NCI-H526 treated with DMSO at 0.1 percent for 48 hours (cell line): ENCODE measurements around the gene ULK4.
"Not testable (repeated sequence)": the region's sequence is repeated elsewhere in the genome, so short reads cannot be mapped to it uniquely, and the experiment has no call there.

Experiments
- DNase-seq: peaks from one replicate; lab custom pipeline; 2025; lab: John Stamatoyannopoulos, UW

The ULK4 gene

GRCh38 chr3:41768363-41768762, 193.5 kb downstream of the ULK4 start:
- no peak for DNase-seq

DNA sequence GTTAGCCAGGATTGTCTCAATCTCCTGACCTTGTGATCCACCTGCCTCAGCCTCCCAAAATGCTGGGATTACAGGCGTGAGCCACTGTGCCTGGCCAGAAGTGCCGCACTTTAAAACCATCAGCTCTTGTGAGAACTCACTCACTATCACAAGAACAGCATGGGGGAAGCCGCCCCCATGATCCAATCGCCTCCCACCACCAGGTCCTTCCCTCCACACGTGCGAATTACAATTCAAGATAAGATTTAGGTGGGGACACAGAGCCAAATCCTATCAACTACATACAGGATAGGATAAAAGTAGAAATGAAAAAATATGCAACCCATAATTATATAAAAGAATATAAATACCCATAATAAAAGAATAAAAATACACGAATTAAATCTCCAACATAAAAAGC, 199.0 kb downstream of the ULK4 start:
- DNase-seq: not testable (repeated sequence)

GRCh38 chr3:41753651-41754050, 208.3 kb downstream of the ULK4 start:
- no peak for DNase-seq

DNA sequence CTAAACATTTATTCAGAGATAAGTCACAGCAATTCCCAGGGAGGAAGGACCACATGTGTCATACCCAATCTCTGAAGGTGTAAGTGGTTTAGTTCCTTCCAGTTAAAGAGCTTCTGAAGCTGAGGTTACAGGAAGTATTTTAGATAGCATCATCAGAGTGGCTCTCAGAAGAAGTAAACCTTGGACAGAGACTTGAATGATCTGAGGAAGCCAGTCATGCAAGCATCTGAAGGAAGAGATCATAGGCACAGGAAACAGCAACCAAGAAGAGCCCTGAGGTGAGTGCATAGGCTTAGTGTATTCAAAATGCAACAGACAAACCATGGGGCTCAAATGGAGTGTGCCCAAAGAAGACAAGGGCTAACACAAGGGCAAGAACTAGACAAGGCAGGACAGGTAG, 210.3 kb downstream of the ULK4 start:
- no peak for DNase-seq

DNA sequence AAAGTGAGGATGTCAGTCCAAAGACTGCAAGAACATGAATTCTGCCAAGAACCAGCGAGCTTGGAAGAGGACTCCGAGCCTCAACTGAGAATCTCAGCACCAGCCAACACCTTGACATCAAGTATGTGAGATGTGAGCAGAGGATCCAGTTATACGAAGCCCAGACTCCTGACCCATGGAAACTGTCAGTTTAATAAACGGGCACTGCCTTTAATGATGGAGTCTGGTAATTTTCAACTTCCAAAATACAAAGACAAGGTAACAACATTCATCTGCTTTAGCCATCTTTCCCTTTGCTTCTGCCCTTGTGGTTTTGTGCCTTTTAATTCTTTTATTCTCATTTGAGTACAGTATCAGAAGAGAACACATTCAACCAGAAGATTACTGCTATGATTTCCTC, 211.9 kb downstream of the ULK4 start:
- DNase-seq: no peak

- DNase-seq: no peak
Measured at GRCh38 chr3:41746215-41746614, 215.7 kb downstream of the ULK4 start.

DNA sequence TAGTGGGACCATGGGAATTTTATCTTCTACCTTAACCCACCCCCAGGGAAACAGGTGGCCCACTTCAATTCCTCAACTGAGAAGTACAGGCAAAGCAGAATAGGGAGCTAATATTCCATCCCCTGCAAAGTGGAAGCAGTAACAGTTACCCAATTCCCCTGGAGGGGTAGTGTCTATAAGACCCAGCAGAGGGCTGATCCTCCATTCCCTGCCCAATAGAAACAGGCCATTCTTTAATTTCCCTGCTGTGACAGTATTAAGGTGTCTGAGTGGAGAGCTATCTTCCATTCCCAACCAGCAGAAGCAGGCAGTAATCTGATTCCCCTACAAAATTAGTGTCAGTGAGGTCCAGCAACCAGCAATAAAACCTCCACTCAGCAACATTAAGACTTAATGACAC, 219.8 kb downstream of the ULK4 start:
- no peak for DNase-seq

DNA sequence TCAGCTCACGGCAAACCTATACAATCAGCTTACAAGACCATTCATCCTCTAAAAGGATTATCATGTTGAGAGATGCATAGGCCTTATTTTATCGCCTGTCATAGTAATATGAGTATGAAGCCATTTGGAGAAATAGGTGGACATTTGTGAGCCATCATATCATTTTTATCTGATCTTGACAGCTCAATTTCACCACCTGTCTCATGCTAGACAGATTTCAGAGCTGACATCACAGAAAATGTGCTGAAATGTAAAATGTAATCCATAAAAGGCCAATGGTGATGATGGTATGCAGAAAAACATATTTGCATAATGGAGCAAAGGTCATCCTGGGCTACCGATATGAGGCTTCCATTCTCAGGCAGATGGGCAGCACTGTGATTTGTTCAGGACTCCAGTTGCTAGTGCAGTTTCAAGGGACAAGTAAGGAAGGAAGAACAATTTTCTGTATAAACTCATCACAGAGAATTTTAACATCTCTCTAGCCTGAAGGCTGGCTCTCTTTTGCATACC, 221.5 kb downstream of the ULK4 start:
- DNase-seq: no peak

- no peak for DNase-seq
Measured at GRCh38 chr3:41726891-41727290, 235.0 kb downstream of the ULK4 start.

GRCh38 chr3:41717641-41718040, 244.3 kb downstream of the ULK4 start:
- DNase-seq: no peak

DNA sequence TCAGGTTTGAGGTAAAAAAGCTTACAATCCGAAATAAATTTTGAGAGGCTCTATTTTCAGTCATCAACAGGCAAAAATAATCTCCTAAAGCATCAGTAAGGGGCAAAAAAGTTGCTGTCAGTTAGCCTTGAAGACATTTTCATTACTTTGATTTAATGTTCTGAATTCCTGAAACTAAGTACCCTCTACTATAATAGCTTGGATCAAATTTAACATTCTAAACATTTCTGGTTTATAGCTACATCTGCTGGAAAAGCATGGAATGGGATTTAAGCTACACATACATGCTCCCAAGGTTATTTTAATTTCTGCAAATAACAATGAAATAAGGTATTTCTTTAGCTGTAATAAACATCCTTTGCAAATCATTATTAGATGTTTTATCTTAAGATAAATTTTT, 245.4 kb downstream of the ULK4 start:
- no peak for DNase-seq

- DNase-seq: no peak
Measured at GRCh38 chr3:41715376-41715775, 246.5 kb downstream of the ULK4 start.

GRCh38 chr3:41711651-41712050, 250.3 kb downstream of the ULK4 start:
- no peak for DNase-seq

GRCh38 chr3:41710646-41711388, 251.1 kb downstream of the ULK4 start:
- no peak for DNase-seq

- DNase-seq: not testable (repeated sequence)
Measured at GRCh38 chr3:41709213-41709612, 252.7 kb downstream of the ULK4 start.

GRCh38 chr3:41708176-41708575, 253.7 kb downstream of the ULK4 start:
- DNase-seq: no peak

- no peak for DNase-seq
Measured at GRCh38 chr3:41705893-41706292, 256.0 kb downstream of the ULK4 start.

DNA sequence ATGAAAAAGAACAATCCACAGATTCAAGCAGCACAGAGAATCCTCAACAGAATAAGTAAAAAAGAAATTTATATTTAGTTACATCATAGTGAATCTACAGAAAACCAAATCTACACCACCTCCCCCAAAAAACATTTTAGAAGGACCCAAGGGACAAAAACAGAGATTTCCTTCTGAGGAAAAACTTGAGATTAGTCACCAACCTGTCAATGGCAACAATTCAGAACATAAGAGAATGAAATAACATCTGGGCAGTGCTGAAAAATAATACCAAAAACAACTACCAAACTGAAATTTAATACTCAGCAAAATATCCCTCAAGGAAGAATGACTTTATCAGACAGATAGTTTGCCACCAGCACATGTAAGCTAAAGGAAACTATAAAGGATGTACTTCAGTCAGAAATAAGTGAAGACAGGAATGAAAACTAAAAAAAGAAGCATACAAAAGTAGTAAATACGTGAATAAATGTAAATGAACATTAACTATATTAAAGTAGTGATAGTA, 260.7 kb downstream of the ULK4 start:
- DNase-seq: no peak

GRCh38 chr3:41700155-41700554, 261.7 kb downstream of the ULK4 start:
- no peak for DNase-seq

DNA sequence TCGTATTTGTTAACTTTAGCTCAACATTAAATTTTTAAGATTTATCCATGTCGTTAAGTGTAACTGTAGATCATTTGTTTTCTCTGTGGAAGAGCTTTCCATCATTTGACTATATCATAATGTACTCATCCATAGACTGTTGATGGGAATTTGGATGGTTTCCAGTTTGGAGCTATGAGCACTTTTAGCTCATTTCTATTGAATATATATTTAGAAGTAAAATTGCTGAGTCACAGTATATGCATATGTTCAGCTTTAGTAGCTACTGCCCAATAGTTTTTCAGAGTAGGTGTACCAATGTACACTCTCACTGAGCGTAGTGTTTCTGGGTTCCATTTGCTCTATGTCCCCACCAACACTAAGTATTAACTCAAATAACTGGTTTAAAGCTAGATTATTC, 263.0 kb downstream of the ULK4 start:
- no peak for DNase-seq

DNA sequence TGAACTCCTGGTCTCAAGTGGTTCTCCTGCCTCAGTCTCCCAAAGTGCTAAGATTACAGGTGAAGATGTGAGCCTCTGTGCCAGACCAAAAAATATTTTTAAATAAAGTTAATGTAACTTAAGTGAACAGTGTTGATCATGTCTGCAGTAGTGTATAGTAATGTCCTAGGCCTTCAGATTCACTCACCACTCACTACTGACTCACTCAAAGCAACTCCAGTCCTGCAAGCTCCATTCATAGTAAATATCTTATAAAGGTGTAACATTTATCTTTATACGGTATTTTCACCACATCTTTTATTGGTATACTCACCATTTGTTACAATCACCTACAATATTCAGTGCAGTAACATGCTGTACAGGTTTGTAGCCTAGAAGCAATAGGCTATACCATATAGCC, 264.2 kb downstream of the ULK4 start:
- no peak for DNase-seq

GRCh38 chr3:41695806-41696205, 266.1 kb downstream of the ULK4 start:
- DNase-seq: not testable (repeated sequence)

DNA sequence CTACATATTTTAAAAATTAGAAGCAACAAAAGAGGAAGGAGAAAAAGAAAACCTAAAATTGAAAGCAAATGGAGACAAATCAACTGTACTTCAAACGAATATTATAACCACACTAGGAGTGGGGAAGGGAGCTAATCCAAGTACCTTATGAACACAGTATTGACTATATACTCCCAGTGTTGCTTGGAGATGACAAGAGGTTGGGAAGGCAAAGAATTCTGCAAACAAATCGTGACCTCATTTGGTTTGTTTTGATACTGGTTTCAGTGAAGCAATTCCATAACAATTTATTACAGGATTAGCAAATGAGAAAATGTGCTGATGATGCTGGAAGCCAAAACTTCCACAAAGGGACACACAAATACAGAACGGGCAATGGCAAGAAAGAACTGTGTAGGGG, 268.1 kb downstream of the ULK4 start:
- DNase-seq: no peak
